Smooth muscle cell (in vitro differentiated cells): ENCODE data around the gene FRK. TPM values are rescaled to one million over a fixed set of nuclear protein-coding genes. Genes with fewer than 3 reads are reported as not detected.

Experiments used
- polyA plus RNA-seq: library from polyadenylated mRNA; unstranded; fragments of >200 nt; fragmentation: Nextera tagmentation; extraction: Ambion mirVana; gene quantifications from 2 replicates; pipeline ENCODE4 v1.2.1, GENCODE V29; 2016
- total RNA-seq: library from RNA; depleted of rRNA; stranded (reverse); fragments of >200 nt; gene quantifications from 2 replicates; pipeline ENCODE4 v1.2.3, GENCODE V29; 2014

The FRK gene
- total and polyA plus RNA-seq, 2 experiments from 2014 or later, result 0.11 to 1.4 TPM

Other genes starting within 250 kb of the FRK start
- gene NT5DC1, start 40.0 kb upstream of the FRK start, total RNA-seq, result 3.7 and 4.9 TPM in 2 replicates
- gene NT5DC1, start 40.0 kb upstream of the FRK start, polyA plus RNA-seq, result 22.1 and 23.9 TPM in 2 replicates
- 0.04 TPM in 1 of 2 replicates, not detected in the other for gene COL10A1, start 65.2 kb upstream of the FRK start, total RNA-seq
- gene COL10A1, start 65.2 kb upstream of the FRK start, polyA plus RNA-seq, result 0.13 TPM in 1 of 2 replicates, not detected in the other
- 25.3 and 29.5 TPM in 2 replicates for gene TSPYL4, start 193.2 kb upstream of the FRK start, total RNA-seq
- 14.7 and 15.1 TPM in 2 replicates for gene TSPYL4, start 193.2 kb upstream of the FRK start, polyA plus RNA-seq
- 45.0 and 51.4 TPM in 2 replicates for gene TSPYL1, start 219.0 kb upstream of the FRK start, total RNA-seq
- gene TSPYL1, start 219.0 kb upstream of the FRK start, polyA plus RNA-seq, result 17.2 and 17.9 TPM in 2 replicates